Mesothelial cell of epicardium (in vitro differentiated cells): ENCODE measurements around the gene AFF3. TPM values are rescaled to one million over a fixed set of nuclear protein-coding genes. Genes with fewer than 3 reads are reported as not detected.

ENCODE experiments used
- DNase-seq, 2 experiments: peaks; one replicate each; pipeline ENCODE4 v3.0.0; 2021; ENCODE audit warnings: low spot score in 2 of 2; ENCODE audit not compliant: unreplicated experiment in 2 of 2
- H3K27ac Mint-ChIP-seq: 2 replicates; pipeline ENCODE4 v1.8.0; 2021; ENCODE audit warnings: mixed read lengths
- H3K27me3 Mint-ChIP-seq: 2 replicates; pipeline ENCODE4 v1.8.0; 2021; ENCODE audit warnings: low read depth, mixed read lengths
- H3K36me3 Mint-ChIP-seq: 2 replicates; pipeline ENCODE4 v1.8.0; 2021; ENCODE audit warnings: mixed read lengths
- H3K4me1 Mint-ChIP-seq: 2 replicates; pipeline ENCODE4 v1.8.0; 2021; ENCODE audit warnings: mixed read lengths
- H3K4me3 Mint-ChIP-seq: 2 replicates; pipeline ENCODE4 v1.8.0; 2021; ENCODE audit warnings: mild to moderate bottlenecking, moderate library complexity, mixed read lengths
- H3K9me3 Mint-ChIP-seq: 2 replicates; pipeline ENCODE4 v1.8.0; 2021; ENCODE audit warnings: mixed read lengths
- total RNA-seq: library from RNA; stranded (reverse); gene quantifications from 3 replicates; pipeline ENCODE4 v1.2.1, GENCODE V29; 2021
- TF ChIP-seq, protein P1 (sequence below): fragments of 200-600 bp; sonication (generic); IDR thresholded peaks from one replicate; pipeline ENCODE4 v1.5.0; 2021; ENCODE audit warnings: antibody characterized with exemption; ENCODE audit not compliant: unreplicated experiment

The AFF3 gene
- total RNA-seq, 1 donor from 2014 or later, result 14.4 TPM

DNA sequence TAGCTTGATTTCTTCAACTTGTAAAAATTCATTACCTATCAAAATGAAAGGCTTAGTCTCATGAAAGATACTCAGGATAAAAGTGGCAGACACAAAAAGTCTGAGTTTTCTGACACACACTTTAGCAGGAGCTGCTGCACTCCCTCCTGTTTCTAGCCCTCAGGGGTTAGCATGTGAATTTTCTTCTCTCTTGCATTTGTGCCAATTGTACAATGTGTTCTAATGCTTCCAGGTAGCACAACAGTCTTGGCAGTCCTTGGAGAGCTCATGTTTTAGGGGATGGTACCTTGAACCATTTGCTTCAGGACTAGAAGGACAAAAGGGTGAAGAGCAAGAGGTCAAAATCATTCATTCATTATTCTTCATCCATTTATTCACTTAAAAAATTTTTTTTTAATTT lies 316.8 kb downstream of the AFF3 start:
- TF ChIP-seq, protein P1, sequence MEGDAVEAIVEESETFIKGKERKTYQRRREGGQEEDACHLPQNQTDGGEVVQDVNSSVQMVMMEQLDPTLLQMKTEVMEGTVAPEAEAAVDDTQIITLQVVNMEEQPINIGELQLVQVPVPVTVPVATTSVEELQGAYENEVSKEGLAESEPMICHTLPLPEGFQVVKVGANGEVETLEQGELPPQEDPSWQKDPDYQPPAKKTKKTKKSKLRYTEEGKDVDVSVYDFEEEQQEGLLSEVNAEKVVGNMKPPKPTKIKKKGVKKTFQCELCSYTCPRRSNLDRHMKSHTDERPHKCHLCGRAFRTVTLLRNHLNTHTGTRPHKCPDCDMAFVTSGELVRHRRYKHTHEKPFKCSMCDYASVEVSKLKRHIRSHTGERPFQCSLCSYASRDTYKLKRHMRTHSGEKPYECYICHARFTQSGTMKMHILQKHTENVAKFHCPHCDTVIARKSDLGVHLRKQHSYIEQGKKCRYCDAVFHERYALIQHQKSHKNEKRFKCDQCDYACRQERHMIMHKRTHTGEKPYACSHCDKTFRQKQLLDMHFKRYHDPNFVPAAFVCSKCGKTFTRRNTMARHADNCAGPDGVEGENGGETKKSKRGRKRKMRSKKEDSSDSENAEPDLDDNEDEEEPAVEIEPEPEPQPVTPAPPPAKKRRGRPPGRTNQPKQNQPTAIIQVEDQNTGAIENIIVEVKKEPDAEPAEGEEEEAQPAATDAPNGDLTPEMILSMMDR, result no peak

DNA sequence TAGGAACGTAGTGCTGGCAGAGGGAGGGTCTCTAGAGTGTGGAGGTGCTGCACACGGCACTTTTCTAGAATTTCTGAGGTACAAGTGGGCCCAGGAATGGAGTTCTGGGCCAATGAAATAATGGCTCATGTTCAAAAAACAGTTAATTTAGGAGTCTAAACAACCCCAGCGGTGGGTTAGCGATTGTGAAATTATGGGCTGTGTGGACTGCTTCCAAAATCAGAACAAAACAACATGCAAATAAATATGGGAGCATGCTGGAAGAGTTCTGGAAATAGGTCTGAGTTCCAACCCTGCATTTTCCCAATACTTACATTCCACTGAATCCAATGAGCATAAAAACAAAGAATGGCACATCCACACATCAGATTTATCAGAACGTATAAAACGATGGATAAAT lies 317.6 kb downstream of the AFF3 start:
- Mint-ChIP-seq H3K9me3 (peaks cover 7% of the 10 kb centered on the region), H3K27me3 (peaks cover 18% of the 10 kb centered on the region), H3K36me3 (peaks cover 6% of the 10 kb centered on the region), H3K27ac (peak overlapping the region; percentile 34), H3K4me3 (no peak overlapping the region), H3K4me1 (peaks cover 32% of the 10 kb centered on the region)
- TF ChIP-seq, protein P1, result no peak
- no peak for DNase-seq

More for the DNA sequence above, 316.8 kb downstream of the AFF3 start:
- H3K4me3 Mint-ChIP-seq, result no peak overlapping the region
- peaks cover 6% of the 10 kb centered on the region for H3K36me3 Mint-ChIP-seq
- DNase-seq, result no peak
- H3K27me3 Mint-ChIP-seq, result peaks cover 18% of the 10 kb centered on the region
- H3K4me1 Mint-ChIP-seq, result peaks cover 31% of the 10 kb centered on the region
- H3K27ac Mint-ChIP-seq, result peak overlapping the region; percentile 54
- H3K9me3 Mint-ChIP-seq, result peaks cover 7% of the 10 kb centered on the region

DNA sequence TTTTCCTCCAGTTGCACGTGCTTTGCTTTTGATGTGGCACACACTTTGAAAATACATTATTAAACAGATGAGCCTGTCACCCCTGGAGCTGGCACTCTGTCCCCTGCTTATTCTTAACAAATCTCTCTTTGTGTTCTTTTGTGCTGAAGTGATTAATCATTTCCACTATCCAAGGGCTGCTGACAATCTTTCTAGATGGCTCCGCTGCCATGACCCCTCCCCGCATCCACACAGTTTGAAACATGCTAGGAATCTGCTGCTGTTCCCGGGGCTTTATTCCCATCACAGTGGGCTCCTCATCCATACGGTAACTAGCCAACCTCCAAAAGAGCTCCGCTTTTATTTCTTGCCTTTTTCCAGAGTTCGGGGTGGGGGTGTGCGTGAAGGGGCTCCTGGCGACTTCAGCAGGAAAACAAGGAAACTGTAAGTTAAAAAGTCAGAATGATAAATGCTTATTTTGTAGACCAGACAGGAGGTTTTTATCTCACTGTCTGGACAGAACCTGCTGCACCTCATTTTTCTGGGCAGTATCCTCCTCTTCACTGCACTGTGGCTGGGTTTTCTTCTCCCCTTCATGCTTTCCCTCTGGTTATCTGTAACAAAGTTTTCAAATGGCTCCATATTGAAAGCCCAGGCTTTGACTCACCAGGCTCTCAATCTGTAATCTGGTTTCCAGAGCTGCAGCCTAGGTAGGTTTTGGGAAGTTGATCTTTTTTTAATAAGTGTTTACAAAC lies 319.7 kb downstream of the AFF3 start:
- Mint-ChIP-seq H3K4me3 (peak overlapping the region; percentile 46), H3K36me3 (no peaks in the 10 kb centered on the region), H3K27ac (peak overlapping the region; percentile 94), H3K4me1 (peaks cover 39% of the 10 kb centered on the region), H3K9me3 (no peaks in the 10 kb centered on the region), H3K27me3 (peaks cover 14% of the 10 kb centered on the region)
- DNase-seq, result no peak
- TF ChIP-seq, protein P1, result no peak

DNA sequence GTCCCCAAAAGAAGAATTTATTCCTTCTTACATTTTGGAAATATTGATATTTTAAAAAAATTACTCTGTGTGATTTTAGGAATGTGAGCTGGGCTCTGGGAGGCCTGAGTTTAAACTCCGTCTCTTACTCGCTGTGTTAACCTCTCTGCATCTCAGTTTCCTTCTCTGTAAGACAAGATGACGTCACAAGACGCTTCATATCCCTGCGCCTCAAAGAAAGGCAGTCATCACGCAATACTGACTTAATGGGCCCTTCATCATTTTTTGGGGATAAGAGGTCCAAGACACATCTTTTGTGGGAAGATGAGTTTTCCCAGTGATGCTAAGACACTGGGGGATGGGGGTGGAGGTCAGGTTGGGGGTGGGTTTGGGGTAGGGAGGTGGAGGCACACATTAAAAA lies 320.4 kb downstream of the AFF3 start:
- TF ChIP-seq, protein P1, result no peak
- no peak for DNase-seq
- Mint-ChIP-seq H3K27me3 (peaks cover 8% of the 10 kb centered on the region), H3K4me3 (no peak overlapping the region), H3K4me1 (peaks cover 45% of the 10 kb centered on the region), H3K36me3 (no peaks in the 10 kb centered on the region), H3K9me3 (no peaks in the 10 kb centered on the region), H3K27ac (peak overlapping the region; percentile 43)

DNA sequence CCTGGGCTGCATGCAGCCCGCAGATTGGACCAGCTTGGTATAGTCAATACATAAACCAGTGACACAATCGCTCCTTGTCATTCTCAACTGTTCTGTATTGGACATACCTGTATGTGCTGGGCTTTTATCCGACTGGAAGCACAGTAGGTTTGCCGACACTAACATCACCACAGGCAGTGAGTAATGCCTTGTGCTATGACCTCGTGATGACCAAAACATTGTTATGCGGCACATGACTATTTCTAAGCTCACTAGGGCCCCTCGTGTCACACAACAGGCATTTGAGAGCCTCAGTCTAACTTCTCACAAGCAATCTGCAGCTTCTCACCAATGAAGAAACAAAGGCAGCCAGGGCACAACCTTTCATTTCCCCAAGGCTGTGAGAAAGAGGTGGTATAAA lies 320.8 kb downstream of the AFF3 start:
- Mint-ChIP-seq H3K27ac (no peak overlapping the region), H3K9me3 (peaks cover 3% of the 10 kb centered on the region), H3K4me3 (no peak overlapping the region), H3K4me1 (peaks cover 48% of the 10 kb centered on the region), H3K36me3 (peaks cover 1% of the 10 kb centered on the region), H3K27me3 (peaks cover 4% of the 10 kb centered on the region)
- DNase-seq, result no peak
- TF ChIP-seq, protein P1, result no peak
